GM19467 (cell line): Measurements from ENCODE around the gene IRAK1BP1.
"Not testable (repeated sequence)": the region's sequence is repeated elsewhere in the genome, so short reads cannot be mapped to it uniquely, and the experiment has no call there.

ENCODE experiments used
- ATAC-seq: cut with Tn5 transposase; IDR thresholded peaks from one replicate; pipeline ENCODE4 v1.9.1; 2021; ENCODE audit warnings: mild to moderate bottlenecking, moderate library complexity; ENCODE audit not compliant: unreplicated experiment

The IRAK1BP1 gene

DNA sequence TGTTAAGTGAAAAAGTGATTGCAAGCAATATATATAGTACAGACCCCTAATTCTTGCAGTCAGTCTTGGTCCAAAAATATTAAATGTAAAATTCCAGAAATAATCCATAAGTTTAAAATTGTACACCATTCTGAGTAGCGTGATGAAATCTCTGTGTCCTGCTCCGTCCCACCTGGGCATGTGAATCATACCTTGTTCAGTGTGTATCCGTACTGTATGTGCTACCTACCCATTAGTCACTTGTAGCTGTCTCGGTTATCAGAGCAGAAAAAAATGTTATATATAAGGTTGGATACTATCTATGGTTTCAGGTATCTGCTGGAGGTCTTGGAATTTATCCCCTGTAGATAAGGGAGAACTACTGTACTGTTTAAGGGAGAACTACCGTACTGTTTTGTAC lies 16.3 kb downstream of the IRAK1BP1 start:
- ATAC-seq: no peak

DNA sequence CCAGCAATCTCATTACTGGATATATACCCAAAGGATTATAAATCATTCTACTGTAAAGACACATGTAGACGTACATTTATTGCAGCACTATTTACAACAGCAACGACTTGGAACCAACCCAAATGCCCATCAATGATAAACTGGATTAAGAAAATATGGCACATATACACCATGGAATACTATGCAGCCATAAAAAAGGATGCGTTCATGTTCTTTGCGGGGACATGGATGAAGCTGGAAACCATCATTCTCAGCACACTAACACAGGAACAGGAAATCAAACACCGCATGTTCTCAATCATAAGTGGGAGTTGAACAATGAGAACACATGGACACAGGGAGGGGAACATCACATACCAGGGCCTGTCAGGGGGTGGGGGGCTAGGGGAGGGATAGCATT lies 22.6 kb downstream of the IRAK1BP1 start:
- not testable (repeated sequence) for ATAC-seq

DNA sequence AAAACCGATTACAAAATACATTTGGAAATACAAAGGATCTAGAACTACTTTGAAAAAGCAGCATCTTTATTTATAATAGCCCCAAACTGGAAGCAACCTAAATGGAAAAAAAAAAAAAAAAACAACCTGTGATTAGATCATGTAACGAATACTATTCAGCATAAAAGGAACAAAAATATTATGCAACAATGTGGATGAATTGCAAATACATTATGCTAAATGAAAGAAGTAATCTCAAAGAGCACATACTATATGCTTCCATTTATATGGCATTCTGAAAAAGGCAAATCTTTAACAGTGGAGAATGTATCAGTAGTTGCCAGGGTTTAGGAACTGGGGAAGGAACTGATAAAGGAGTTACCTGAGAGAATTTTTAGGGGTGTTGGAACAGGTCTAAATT lies 28.9 kb downstream of the IRAK1BP1 start:
- ATAC-seq: no peak

DNA sequence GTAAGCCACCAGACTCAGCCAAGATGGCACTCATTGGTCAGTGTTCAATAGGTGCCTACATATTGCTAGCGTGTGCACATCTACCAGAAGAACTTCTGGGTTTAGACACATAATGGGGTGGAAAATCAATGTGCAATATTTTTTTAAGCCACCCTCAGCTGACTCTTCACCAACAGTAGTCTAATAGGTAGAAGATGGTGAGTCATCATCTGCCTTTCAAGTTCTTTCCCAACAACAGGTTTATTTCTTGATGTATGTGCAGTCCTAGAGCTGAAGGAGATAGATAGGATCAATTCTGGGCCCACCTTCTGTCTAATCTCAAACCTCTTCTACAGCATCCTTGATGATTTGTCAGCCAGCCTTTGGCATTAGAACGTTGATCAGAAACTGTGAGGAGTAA lies 41.3 kb downstream of the IRAK1BP1 start:
- ATAC-seq: no peak

DNA sequence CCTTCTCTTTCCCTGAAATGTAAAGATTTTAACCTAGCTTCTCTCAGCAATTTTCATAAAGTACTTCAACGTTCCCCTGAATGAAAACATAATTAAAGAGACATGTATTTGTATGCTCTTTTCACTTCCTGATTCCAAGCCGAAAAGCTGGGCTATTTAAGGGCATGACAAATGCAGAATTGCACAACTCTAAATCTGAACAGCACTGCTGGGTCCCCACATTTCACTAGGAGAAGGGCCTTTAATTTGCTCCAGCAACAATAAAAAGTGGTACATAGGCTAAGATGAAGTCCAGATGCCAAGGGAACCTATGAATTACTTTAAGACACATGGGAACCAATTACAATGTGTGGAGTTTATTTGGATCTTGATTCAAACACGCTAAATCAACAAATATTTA lies 42.0 kb downstream of the IRAK1BP1 start:
- no peak for ATAC-seq

DNA sequence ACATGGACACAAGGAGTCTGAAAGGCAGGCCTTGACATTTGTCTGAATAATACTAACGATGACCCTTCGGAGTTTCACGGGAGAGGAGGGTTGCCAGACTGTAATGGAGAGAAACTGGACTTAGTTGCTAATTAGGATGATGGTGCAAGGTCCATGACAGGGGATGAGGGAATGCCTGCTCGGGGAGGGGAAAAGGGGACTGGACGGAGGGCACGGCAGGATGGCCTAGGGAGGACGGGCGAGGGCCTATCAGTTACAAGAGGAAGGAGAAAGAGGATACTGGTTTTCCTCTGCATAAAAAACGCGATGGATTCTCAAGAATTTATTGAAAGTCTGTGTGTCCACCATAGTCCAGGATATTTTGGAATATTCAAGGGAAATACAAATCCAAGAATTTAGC lies 42.7 kb downstream of the IRAK1BP1 start:
- ATAC-seq: no peak

DNA sequence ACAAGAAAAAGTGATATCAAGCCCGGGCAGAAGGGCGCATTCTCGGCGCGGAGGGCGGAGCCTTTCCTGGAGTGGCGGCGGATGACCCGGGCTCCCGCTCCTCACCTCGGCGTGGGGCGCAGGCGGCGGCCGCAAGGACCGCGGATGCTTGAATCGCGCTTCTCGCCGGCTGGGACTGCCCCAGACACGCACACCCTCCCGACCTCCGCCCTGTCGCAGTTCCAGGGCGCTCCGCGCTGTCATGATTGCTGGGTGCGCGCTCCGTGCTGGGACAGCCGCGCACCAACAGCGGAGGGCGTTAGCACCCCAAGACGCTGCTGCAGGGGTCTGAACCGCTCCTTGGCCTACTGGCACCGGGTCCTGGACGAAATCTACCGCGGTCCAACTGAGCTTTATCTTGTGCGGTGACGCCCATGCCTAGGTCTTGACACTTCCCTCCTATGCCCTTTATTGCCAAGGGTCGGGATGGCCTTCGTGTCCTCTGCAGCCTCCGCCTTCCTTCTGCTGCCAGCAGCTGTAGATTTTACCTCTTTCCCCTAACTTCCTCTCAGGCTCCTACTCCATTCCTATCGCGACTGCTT lies 43.3 kb downstream of the IRAK1BP1 start:
- ATAC-seq: peak; percentile 62

DNA sequence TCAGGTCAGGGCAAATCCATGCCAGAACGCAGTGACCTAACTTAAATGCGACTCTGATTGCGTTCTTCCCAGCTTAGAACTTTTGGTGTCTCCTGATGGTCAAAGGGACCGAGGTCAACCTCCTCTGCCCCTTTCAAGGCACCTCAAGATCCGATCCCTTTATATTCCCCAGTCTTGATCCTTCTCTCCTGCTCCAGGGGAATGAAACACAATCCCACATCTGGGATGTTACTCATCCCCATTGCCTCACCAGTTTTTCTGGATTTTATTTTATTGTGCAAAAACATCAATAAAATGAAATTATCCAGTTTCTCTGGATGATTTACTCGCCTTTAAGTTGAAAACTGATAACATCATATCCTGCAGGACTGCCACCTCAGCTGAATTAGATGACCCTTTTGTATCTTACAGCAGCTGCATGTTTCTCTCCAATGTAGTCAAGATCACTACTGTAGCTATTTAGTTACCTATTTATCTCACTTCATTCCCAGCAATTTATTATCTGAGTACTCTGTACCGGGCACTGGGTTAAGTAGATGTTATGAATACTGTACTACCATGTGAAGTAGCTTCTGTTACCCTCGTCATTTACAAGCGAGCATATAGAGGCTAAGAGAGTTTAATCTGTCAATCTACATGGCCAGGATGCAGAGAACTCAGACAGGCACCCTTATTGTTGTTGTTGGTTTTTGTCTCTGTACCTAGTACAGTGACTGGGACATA lies 44.0 kb downstream of the IRAK1BP1 start:
- ATAC-seq: no peak

DNA sequence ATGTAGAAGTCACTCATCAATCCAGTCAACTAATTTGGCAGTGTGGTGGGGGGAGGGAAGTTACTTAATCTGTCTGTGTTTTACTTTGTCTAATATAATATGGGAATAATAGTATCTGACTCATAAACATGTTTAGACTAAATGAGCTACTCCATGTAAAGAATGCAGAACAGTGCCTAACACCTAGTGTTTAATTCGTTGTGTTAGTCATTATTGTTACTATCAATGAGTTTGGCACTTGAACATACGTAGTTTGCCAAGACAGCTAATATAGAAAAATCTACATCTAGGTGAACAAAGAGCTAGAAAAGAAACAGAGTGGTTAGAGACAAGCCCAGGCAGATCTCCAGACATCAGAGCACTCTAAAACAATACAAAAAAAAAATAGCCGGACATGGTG lies 49.1 kb downstream of the IRAK1BP1 start:
- no peak for ATAC-seq

DNA sequence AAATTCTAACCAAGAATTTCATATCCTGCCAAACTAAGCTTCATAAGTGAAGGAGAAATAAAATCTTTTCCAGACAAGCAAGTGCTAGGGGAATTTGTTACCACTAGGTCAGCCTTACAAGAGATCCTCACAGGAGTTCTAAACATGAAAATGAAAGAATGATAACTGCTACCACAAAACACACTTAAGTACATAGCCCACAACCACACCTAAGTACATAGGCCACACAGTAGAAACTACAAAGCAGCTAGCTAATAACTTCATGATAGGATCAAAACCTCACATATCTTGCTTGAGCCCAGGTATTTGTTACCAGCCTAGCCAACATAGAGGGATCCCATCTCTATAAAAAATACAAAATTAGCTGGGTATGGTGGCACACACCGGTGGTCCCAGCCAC lies 50.4 kb downstream of the IRAK1BP1 start:
- no peak for ATAC-seq

DNA sequence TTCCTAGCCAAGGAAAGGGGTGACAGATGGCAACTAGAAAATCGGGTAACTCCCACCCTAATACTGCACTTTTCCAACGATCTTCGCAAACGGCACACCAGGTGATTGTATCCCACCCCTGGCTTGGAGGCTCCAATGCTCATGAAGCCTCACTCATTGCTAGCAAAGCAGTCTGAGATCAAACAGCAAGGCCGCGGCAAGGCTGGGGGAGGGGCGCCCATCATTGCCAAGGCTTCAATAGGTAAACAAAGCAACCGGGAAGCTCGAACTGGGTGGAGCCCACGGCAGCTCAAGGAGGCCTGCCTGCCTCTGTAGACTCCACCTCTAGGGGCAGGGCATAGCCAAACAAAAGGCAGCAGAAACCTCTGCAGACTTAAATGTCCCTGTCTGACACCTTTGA lies 53.8 kb downstream of the IRAK1BP1 start:
- not testable (repeated sequence) for ATAC-seq

DNA sequence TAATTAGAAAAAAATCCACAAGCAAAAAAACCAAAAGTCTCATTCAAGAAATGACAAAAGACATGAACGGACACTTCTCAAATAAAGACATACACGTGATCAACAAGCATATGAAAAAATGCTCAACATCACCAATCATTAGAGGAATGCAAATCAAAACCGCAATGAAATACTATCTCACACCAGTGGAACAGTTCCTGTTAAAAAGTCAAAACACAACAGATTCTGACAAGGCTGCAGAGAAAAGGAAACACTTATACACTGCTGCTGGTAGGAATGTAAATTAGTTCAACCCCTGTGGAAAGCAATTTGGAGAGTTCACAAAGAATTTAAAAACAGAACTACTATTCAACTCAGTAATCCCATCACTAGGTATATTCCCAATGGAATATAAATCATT lies 58.0 kb downstream of the IRAK1BP1 start:
- ATAC-seq: no peak

DNA sequence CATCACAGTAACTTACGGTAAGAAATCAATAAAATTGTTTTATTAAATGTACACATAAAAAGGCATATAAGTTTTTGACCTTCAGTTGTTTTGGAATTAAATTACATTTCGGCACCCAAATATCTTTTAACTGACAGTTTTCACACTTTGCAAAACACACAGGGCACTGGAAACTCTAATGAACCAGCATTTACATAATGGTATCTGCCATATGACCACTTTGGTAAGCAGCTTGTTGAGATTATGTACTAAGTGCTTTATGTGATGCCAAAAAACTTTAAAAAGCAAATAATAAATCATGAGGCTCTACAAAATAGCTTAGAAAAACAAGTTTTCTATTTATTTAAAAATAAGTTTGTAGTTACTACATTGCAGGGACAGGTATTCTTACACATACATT lies 68.2 kb downstream of the IRAK1BP1 start:
- no peak for ATAC-seq

DNA sequence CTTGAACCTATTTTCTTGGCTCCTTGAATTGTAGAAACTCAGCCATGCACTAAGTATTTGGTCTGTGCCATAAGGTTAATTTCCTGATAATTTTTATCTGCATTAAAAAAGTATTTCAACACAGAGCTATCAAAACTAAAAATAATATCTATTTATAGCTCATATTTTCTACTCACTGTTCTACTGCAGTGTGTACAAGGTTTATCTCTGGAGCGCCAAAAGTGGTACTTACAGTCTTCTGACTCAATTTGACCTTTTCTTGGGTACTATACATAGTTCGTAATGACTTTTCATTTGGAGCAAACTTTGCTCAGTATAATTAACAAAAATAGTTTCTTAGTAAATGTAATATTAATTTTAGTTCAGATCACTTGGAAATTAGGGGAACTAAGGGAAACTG lies 69.2 kb downstream of the IRAK1BP1 start:
- ATAC-seq: no peak

DNA sequence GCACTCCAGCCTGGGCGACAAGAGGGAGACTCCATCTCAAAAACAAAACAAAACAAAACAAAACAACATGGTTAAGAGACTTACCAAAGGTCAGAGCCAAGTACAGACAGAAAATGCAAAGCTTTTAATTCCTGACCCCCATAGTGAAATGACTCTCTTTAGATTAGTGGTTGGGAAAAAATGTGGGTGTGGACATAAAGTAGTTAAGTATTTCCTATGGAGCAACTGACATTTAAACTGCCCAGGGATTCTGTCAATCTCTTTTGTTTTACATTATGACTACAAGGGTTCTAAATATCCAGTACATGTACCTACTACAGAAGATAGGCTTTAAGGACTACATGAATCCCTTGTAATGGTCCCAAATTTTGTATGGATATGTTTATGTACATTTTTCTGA lies 75.1 kb downstream of the IRAK1BP1 start:
- no peak for ATAC-seq

DNA sequence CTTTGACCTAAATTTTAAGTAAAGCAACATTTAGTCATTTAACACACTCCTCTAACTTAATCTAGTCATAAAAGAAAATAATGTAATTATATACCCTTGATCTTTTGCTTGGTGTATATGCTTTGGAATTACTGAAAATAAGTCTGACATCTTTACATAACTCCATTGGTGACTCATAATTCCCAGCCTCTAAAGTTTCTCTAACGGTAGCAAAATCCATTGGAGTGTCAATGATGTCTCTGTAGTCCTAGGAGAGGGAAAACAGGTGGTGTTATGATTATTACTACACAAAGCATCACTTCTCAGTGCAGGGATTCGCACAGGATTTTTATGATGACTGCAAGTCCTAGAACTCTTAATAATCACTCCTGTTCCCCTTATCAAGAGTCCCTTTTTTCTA lies 80.2 kb downstream of the IRAK1BP1 start:
- no peak for ATAC-seq

DNA sequence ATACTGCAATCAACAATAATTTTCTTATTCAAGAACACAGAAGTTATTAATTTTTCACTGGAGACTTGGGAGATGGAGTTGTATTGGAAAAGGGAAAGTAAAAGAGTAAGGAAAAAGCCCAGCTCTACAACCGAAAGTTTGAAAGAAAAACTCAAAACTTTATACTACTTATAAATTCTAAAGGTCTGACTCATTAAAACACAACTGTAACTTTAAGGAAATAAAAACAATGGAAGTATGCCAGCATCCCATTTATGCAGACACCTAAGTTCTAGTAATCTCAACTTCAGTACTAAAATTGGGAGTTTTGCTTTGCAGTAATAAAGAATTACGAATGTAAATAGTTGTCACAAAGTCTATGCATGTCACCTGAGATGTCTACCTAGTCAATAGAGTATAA lies 80.6 kb downstream of the IRAK1BP1 start:
- no peak for ATAC-seq

DNA sequence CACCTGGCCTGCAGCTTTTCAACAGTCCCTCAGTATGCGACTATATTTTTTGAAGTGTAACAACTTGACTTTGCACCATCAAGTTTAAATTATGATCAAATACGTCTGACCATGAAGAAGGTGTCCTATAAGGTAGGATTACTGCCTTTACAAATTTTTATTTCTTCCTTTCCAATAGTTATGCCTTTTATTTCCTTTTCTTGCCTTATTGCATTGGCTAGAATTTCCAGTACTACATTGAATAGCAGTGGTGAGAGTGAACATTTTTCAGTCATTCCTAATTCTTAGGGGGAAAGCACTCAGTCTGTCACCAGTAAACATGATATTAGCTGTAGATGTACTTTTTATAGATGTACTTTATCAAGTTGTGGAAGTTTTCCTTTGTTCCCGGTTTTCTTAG lies 81.4 kb downstream of the IRAK1BP1 start:
- no peak for ATAC-seq

DNA sequence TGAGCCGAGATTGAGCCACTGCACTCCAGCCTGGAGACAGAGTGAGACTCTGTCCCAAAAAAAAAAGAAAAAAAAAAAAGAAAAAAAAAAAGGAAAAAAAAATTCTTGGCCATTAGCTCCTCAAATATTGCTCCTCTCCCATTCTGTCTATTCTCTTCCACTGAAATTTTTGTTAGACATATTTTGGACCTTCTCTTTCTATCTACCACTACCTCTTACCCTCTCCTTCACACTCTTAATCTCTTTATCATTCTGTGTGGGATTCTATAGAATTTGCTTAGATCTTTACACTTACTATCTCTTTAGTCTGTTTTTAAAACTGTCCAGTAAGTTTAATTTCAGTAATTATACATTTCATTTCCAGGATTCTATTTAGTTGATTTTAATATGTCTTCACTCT lies 85.0 kb downstream of the IRAK1BP1 start:
- no peak for ATAC-seq
